PC-9 (cell line): ENCODE data around the gene PIWIL4.

Experiments used
- CTCF ChIP-seq: fragments of 200-600 bp; sonication (generic); conservative IDR thresholded peaks from 2 replicates; pipeline ENCODE4 v1.6.1; 2017; ENCODE audit warnings: mixed run types, antibody characterized with exemption, mild to moderate bottlenecking, moderate library complexity
- EZH2 ChIP-seq: fragments of 200-600 bp; sonication (generic); IDR thresholded peaks from 2 replicates; pipeline ENCODE4 v1.8.0; 2017; ENCODE audit warnings: antibody characterized with exemption, low read depth

GRCh38 chr11:94599510-94599909 lies 32.3 kb downstream of the PIWIL4 start:
- TF ChIP-seq CTCF (no peak), EZH2 (no peak)
